HL-60 (cell line): ENCODE measurements around the gene ST7.
A peak's percentile ranks its signal among the peaks of the same experiment; 100 is the strongest.

Experiments
- CTCF ChIP-seq: IDR thresholded peaks from one replicate; pipeline ENCODE4 v1.5.1; 2011; ENCODE audit warnings: low read length, control low read depth, inconsistent platforms; ENCODE audit not compliant: insufficient read depth
- SPI1 ChIP-seq: IDR thresholded peaks from 2 replicates; pipeline ENCODE4 v1.6.1; 2012; ENCODE audit warnings: low read depth, mild to moderate bottlenecking, borderline replicate concordance

DNA sequence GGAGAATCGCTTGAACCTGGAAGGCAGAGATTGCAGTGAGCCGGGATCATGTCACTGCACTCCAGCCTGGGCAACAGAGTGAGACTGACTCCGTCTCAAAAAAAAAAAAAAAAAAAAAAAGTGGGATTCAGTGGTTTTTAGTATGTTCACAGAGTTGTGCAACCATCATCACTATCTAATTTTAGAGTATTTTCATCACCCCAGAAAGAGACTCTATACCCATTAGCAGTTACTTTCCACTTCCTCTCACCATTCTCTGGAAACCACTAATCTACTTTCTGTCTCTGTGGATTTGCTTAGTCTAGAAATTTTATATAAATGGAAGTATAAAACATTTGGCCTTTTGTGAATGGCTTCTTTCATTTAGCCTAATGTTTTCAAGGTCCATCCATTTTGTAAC lies 113.4 kb downstream of the ST7 start:
- TF ChIP-seq CTCF (no peak), SPI1 (peak; percentile 91)
